CD4-positive, alpha-beta T cell (primary cell): ENCODE measurements around the gene PRR5L. TPM values are rescaled to one million over a fixed set of nuclear protein-coding genes. Genes with fewer than 3 reads are reported as not detected.

Experiments
- ATAC-seq: fragments of 200-7000 bp; cut with Tn5 transposase; one replicate; pipeline ENCODE4 v1.10.0; 2022; ENCODE audit warnings: mild to moderate bottlenecking; ENCODE audit not compliant: poor library complexity
- CTCF ChIA-PET: fragments of 350-600 bp; sonication (Branson Sonifier 250); formaldehyde crosslinking; loops from one replicate; lab custom pipeline; 2021; ENCODE audit warnings: antibody characterized with exemption, inconsistent platforms; lab: Charles Lee
- POLR2A ChIA-PET: fragments of 350-600 bp; sonication (Branson Sonifier 250); formaldehyde crosslinking; loops from one replicate; lab custom pipeline; 2021; ENCODE audit warnings: antibody characterized with exemption, inconsistent platforms; lab: Charles Lee
- DNase-seq, 14 experiments: peaks; one replicate each; pipeline ENCODE4 v3.0.0-alpha.2; 2013 to 2020; ENCODE audit warnings: mixed read lengths in 2 of 14
- H3K27ac ChIP-seq, 2 donors: one replicate each; pipeline versions ENCODE4 v1.5.1 to v1.7.0; 2013; ENCODE audit warnings: low read length in 2 of 2, low read depth in 1 of 2, mild to moderate bottlenecking in 1 of 2
- H3K27me3 ChIP-seq, 2 experiments: 1 replicate in 1 of 2; 2 replicates in 1 of 2; pipeline versions ENCODE4 v1.6.1 to v1.7.0; 2013; ENCODE audit warnings: low read length in 2 of 2, control low read depth in 1 of 2, mild to moderate bottlenecking in 1 of 2, moderate library complexity in 1 of 2; ENCODE audit not compliant: insufficient read depth in 2 of 2, control insufficient read depth in 1 of 2
- H3K36me3 ChIP-seq: one replicate; pipeline ENCODE4 v1.6.1; 2013; ENCODE audit warnings: low read length, control low read depth; ENCODE audit not compliant: insufficient read depth
- H3K4me1 ChIP-seq: one replicate; pipeline ENCODE4 v1.6.1; 2013; ENCODE audit warnings: low read length, control low read depth; ENCODE audit not compliant: insufficient read depth
- H3K4me3 ChIP-seq: one replicate; pipeline ENCODE4 v1.5.1; 2013; ENCODE audit warnings: mild to moderate bottlenecking, low read length, moderate library complexity
- H3K9me3 ChIP-seq, 2 experiments: 1 replicate in 1 of 2; 2 replicates in 1 of 2; pipeline versions ENCODE4 v1.6.1 to v1.7.0; 2013; ENCODE audit warnings: low read length in 2 of 2, mild to moderate bottlenecking in 2 of 2, control low read depth in 1 of 2, moderate library complexity in 1 of 2; ENCODE audit not compliant: control insufficient read depth in 1 of 2, insufficient read depth in 1 of 2
- H3K27ac Mint-ChIP-seq: one replicate; pipeline ENCODE4 v1.8.0; 2020; ENCODE audit warnings: mixed read lengths
- H3K27me3 Mint-ChIP-seq: one replicate; pipeline ENCODE4 v1.8.0; 2021; ENCODE audit warnings: mixed read lengths
- H3K36me3 Mint-ChIP-seq: one replicate; pipeline ENCODE4 v1.8.0; 2021; ENCODE audit warnings: low read depth, mixed read lengths
- H3K4me1 Mint-ChIP-seq: one replicate; pipeline ENCODE4 v1.8.0; 2021; ENCODE audit warnings: low read depth, mixed read lengths
- H3K4me3 Mint-ChIP-seq: one replicate; pipeline ENCODE4 v1.8.0; 2020; ENCODE audit warnings: mild to moderate bottlenecking, mixed read lengths
- H3K9me3 Mint-ChIP-seq: one replicate; pipeline ENCODE4 v1.8.0; 2020; ENCODE audit warnings: mixed read lengths
- intact Hi-C, 2 experiments: fragments of 100-400 bp; cut with DNase I in 1 of 2; cut with micrococcal nuclease in 1 of 2; formaldehyde crosslinking; loops; one replicate each; pipeline versions ENCODE4 v1.15.1 to v1.9.0; 2023 to 2025; cut with DNase I, micrococcal nuclease
- total RNA-seq, 174 experiments: library from RNA in 2 of 174; stranded (reverse) in 2 of 174; gene quantifications; one replicate each; pipeline ENCODE4 v1.2.3 and lab custom pipeline; 2021 to 2026
- TF ChIP-seq, protein P1 (sequence below): fragments of 200-600 bp; IDR thresholded peaks from one replicate; pipeline ENCODE4 v1.8.0; 2022; ENCODE audit warnings: antibody characterized with exemption, mild to moderate bottlenecking

The PRR5L gene
- total RNA-seq, 2 experiments from 2014 or later = 5.4 to 7.6 TPM

DNA sequence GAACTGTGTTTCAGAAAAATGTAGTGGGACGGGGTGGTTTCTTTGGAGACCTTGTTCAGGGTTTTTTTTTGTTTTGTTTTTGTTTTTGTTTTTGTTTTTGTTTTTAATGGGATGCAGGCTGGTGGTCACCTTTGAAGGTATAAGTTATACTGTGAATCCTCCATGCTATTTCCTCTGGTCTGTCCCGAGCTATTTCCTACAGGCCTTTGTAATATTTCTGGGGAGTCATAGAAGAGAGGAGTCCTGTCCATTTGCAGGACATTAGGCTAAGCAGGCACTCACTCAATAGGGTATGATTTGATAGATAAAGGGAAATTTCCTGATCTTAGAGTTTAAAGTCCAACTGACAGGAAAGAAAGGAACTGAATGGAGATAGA, 136.0 kb downstream of the PRR5L start:
- ChIA-PET CTCF (interaction anchor here (0.8 to 1.0 kb wide), 2 partner anchors 49 to 51 kb away, joined by 3 read pairs; no protein-coding TSS in a partner anchor), POLR2A (no interaction called here)
- Histone ChIP-seq H3K27me3 (no peaks in the 10 kb centered on the region), H3K36me3 (peaks cover 6% of the 10 kb centered on the region), H3K4me1 (peaks cover 4% of the 10 kb centered on the region), H3K27ac (no peak overlapping the region), H3K9me3 (no peaks in the 10 kb centered on the region), H3K4me3 (no peak overlapping the region)
- Mint-ChIP-seq H3K4me1 (no peaks in the 10 kb centered on the region), H3K4me3 (no peak overlapping the region), H3K27me3 (no peaks in the 10 kb centered on the region), H3K9me3 (peaks cover 2% of the 10 kb centered on the region), H3K36me3 (no peaks in the 10 kb centered on the region), H3K27ac (no peak overlapping the region)
- ATAC-seq (no peak), DNase-seq (no peak)
- intact Hi-C loops = no loop called here
- TF ChIP-seq, protein P1, sequence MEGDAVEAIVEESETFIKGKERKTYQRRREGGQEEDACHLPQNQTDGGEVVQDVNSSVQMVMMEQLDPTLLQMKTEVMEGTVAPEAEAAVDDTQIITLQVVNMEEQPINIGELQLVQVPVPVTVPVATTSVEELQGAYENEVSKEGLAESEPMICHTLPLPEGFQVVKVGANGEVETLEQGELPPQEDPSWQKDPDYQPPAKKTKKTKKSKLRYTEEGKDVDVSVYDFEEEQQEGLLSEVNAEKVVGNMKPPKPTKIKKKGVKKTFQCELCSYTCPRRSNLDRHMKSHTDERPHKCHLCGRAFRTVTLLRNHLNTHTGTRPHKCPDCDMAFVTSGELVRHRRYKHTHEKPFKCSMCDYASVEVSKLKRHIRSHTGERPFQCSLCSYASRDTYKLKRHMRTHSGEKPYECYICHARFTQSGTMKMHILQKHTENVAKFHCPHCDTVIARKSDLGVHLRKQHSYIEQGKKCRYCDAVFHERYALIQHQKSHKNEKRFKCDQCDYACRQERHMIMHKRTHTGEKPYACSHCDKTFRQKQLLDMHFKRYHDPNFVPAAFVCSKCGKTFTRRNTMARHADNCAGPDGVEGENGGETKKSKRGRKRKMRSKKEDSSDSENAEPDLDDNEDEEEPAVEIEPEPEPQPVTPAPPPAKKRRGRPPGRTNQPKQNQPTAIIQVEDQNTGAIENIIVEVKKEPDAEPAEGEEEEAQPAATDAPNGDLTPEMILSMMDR = no peak

DNA sequence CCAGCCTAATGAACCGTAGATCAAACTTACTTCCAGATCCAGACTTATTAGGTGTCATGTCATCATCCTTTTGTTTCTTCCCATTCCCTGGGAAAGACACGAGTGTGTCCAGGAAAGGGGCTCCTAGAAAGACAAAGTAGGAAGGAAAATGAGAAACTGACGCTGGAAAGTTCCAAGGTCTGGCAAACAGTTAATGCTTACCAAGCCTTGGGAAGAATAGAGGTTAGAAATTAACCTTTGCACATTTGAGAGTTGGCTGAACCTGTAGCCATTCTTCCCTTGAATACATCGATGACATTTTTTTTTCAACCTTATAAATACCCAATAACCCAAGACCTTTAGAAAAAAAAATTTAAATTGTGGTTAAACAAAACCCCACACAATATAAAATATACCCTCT, 136.7 kb downstream of the PRR5L start:
- Mint-ChIP-seq H3K4me1 (no peaks in the 10 kb centered on the region), H3K27ac (no peak overlapping the region), H3K9me3 (peaks cover 2% of the 10 kb centered on the region), H3K27me3 (no peaks in the 10 kb centered on the region), H3K36me3 (no peaks in the 10 kb centered on the region), H3K4me3 (no peak overlapping the region)
- Histone ChIP-seq H3K36me3 (peaks cover 6% of the 10 kb centered on the region), H3K4me3 (no peak overlapping the region), H3K9me3 (no peaks in the 10 kb centered on the region), H3K27ac (no peak overlapping the region), H3K4me1 (peaks cover 4% of the 10 kb centered on the region), H3K27me3 (no peaks in the 10 kb centered on the region)
- TF ChIP-seq, protein P1 = no peak
- ATAC-seq (no peak), DNase-seq (no peak)
- intact Hi-C loops = no loop called here
- ChIA-PET POLR2A (no interaction called here), CTCF (interaction anchor here (0.8 kb wide), 1 partner anchor 50 kb away, joined by 3 read pairs; no protein-coding TSS in a partner anchor)

DNA sequence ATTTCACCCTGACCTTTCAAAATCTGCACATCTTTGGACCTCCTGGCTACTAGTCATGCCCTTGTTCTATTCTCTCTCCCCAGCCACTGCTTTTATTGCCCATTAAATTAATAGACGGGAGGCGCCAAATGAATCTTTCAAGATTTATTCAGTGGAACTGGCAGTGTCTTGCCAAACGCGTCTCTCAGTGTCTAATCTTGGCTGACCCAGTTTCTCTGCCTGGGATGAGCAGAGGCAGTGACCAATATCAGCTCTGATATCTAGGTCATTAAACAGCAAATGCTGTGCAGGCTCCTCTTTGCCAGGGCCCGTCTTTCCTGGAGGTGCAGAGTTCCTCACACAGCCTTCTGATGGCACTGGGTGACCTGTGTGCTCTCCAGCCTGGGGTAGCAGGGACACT, 140.0 kb downstream of the PRR5L start:
- no peaks in the 10 kb centered on the region for H3K4me1 Mint-ChIP-seq
- H3K27me3 ChIP-seq = no peaks in the 10 kb centered on the region
- no peak overlapping the region for H3K4me3 Mint-ChIP-seq
- ChIA-PET CTCF (no interaction called here), POLR2A (no interaction called here)
- H3K27ac ChIP-seq = no peak overlapping the region
- no peak overlapping the region for H3K4me3 ChIP-seq
- peaks cover 2% of the 10 kb centered on the region for H3K9me3 Mint-ChIP-seq
- H3K27me3 Mint-ChIP-seq = no peaks in the 10 kb centered on the region
- H3K4me1 ChIP-seq = no peaks in the 10 kb centered on the region
- H3K9me3 ChIP-seq = no peaks in the 10 kb centered on the region
- no peak overlapping the region for H3K27ac Mint-ChIP-seq
- TF ChIP-seq, protein P1 = no peak
- intact Hi-C loops = no loop called here
- no peak for ATAC-seq
- no peak for DNase-seq
- H3K36me3 Mint-ChIP-seq = no peaks in the 10 kb centered on the region
- peaks cover 13% of the 10 kb centered on the region for H3K36me3 ChIP-seq
